WTC11 (cell line): Measurements from ENCODE around the gene ZSCAN23. TPM values are rescaled to one million over a fixed set of nuclear protein-coding genes. Genes with fewer than 3 reads are reported as not detected.

ENCODE experiments used
- AR ChIP-seq: fragments of 250-450 bp; sonication (Bioruptor Pico); IDR thresholded peaks from 2 replicates; pipeline ENCODE4 v1.9.0; 2021; ENCODE audit warnings: mild to moderate bottlenecking
- CTCF ChIP-seq: fragments of 200-600 bp; IDR thresholded peaks from 2 replicates; pipeline ENCODE4 v1.8.0; 2022; ENCODE audit warnings: antibody characterized with exemption
- EMX1 ChIP-seq: fragments of 250-450 bp; sonication (Bioruptor Pico); IDR thresholded peaks from 2 replicates; pipeline ENCODE4 v1.8.0; 2021; ENCODE audit warnings: mild to moderate bottlenecking
- ERG ChIP-seq: fragments of 250-450 bp; sonication (Bioruptor Pico); IDR thresholded peaks from 2 replicates; pipeline ENCODE4 v1.8.0; 2021; ENCODE audit warnings: mild to moderate bottlenecking
- ESRRA ChIP-seq: sonication (generic); formaldehyde crosslinking; IDR thresholded peaks from 2 replicates; pipeline ENCODE4 v1.8.1; 2022; ENCODE audit warnings: mild to moderate bottlenecking, missing genetic modification reagents, borderline replicate concordance
- ETV6 ChIP-seq: sonication (generic); formaldehyde crosslinking; IDR thresholded peaks from 2 replicates; pipeline ENCODE4 v1.8.1; 2022; ENCODE audit warnings: mild to moderate bottlenecking, missing genetic modification reagents
- FOXP1 ChIP-seq: sonication (generic); formaldehyde crosslinking; IDR thresholded peaks from 2 replicates; pipeline ENCODE4 v1.8.0; 2022; ENCODE audit warnings: missing genetic modification reagents, mild to moderate bottlenecking, moderate library complexity, borderline replicate concordance
- HMGXB4 ChIP-seq: sonication (generic); formaldehyde crosslinking; IDR thresholded peaks from 2 replicates; pipeline ENCODE4 v1.8.1; 2023; ENCODE audit warnings: mild to moderate bottlenecking, moderate library complexity, missing genetic modification reagents
- KAT7 ChIP-seq: sonication (generic); formaldehyde crosslinking; IDR thresholded peaks from 2 replicates; pipeline ENCODE4 v1.8.1; 2023; ENCODE audit warnings: missing genetic modification reagents, mild to moderate bottlenecking, borderline replicate concordance
- MAX ChIP-seq: sonication (generic); formaldehyde crosslinking; IDR thresholded peaks from 2 replicates; pipeline ENCODE4 v1.8.0; 2022; ENCODE audit warnings: mild to moderate bottlenecking, missing genetic modification reagents
- MYBL2 ChIP-seq: sonication (generic); formaldehyde crosslinking; IDR thresholded peaks from 2 replicates; pipeline ENCODE4 v1.8.1; 2023; ENCODE audit warnings: mild to moderate bottlenecking, moderate library complexity, missing genetic modification reagents
- NFATC4 ChIP-seq: fragments of 250-450 bp; sonication (Bioruptor Pico); IDR thresholded peaks from 2 replicates; pipeline ENCODE4 v1.9.0; 2021; ENCODE audit warnings: mild to moderate bottlenecking
- NFE2L1 ChIP-seq: sonication (generic); formaldehyde crosslinking; IDR thresholded peaks from 2 replicates; pipeline ENCODE4 v1.8.1; 2023; ENCODE audit warnings: missing genetic modification reagents
- SMAD4 ChIP-seq: sonication (generic); formaldehyde crosslinking; IDR thresholded peaks from 2 replicates; pipeline ENCODE4 v1.8.0; 2022; ENCODE audit warnings: mild to moderate bottlenecking, missing genetic modification reagents
- SP1 ChIP-seq: sonication (generic); formaldehyde crosslinking; conservative IDR thresholded peaks from 2 replicates; pipeline ENCODE4 v1.8.1; 2022; ENCODE audit warnings: missing genetic modification reagents
- TCF7 ChIP-seq: sonication (generic); formaldehyde crosslinking; IDR thresholded peaks from 2 replicates; pipeline ENCODE4 v1.8.0; 2022; ENCODE audit warnings: mild to moderate bottlenecking, low read depth, missing genetic modification reagents, moderate library complexity
- USF1 ChIP-seq: sonication (generic); formaldehyde crosslinking; IDR thresholded peaks from 2 replicates; pipeline ENCODE4 v1.8.0; 2022; ENCODE audit warnings: mild to moderate bottlenecking, missing genetic modification reagents
- ZNF425 ChIP-seq: fragments of 250-450 bp; sonication (Bioruptor Pico); conservative IDR thresholded peaks from 2 replicates; pipeline ENCODE4 v1.9.0; 2021; ENCODE audit warnings: mild to moderate bottlenecking
- ZNF532 ChIP-seq: fragments of 250-450 bp; sonication (Bioruptor Pico); IDR thresholded peaks from 2 replicates; pipeline ENCODE4 v1.9.0; 2021; ENCODE audit warnings: mild to moderate bottlenecking, borderline replicate concordance
- total RNA-seq: library from RNA; stranded (reverse); gene quantifications from 3 replicates; pipeline ENCODE4 v1.2.3, GENCODE V29; 2021

The ZSCAN23 gene
- total RNA-seq, 1 experiment from 2014 or later, result 8.7 TPM

- 0 out of 2 replicates have a peak, but pooled peaks have one; percentile 10 for TF ChIP-seq SMAD4 (CRISPR knock-in tag)
- no peak for TF ChIP-seq ZNF532
- no peak for TF ChIP-seq USF1 (CRISPR knock-in tag)
- TF ChIP-seq MYBL2 (CRISPR knock-in tag), result peak; percentile 79; the same call in 1 of the 2 replicates
- peak; percentile 86; the same call in 1 of the 2 replicates for TF ChIP-seq HMGXB4 (CRISPR knock-in tag)
- TF ChIP-seq ESRRA (CRISPR knock-in tag), result no peak
- peak; percentile 53; the same call in 1 of the 2 replicates for TF ChIP-seq SP1 (CRISPR knock-in tag)
- peak; percentile 85; the same call in 1 of the 2 replicates for TF ChIP-seq KAT7
- TF ChIP-seq EMX1 (CRISPR knock-in tag), result no peak
- TF ChIP-seq AR, result no peak
- TF ChIP-seq ETV6 (CRISPR knock-in tag), result peak; percentile 82
- no peak for TF ChIP-seq ZNF425 (CRISPR knock-in tag)
- peak; percentile 88 for TF ChIP-seq MAX (CRISPR knock-in tag)
- no peak for TF ChIP-seq CTCF
- peak; percentile 54; the same call in 1 of the 2 replicates for TF ChIP-seq NFE2L1 (CRISPR knock-in tag)
- TF ChIP-seq FOXP1, result peak; percentile 63; the same call in 1 of the 2 replicates
- no peak for TF ChIP-seq NFATC4 (CRISPR knock-in tag)
- TF ChIP-seq TCF7 (CRISPR knock-in tag), result no peak
- TF ChIP-seq ERG, result no peak
Observed at GRCh38 chr6:28399350-28400121, 43.8 kb downstream of the ZSCAN23 start, which contains the start of gene ZSCAN12 (continued).
